IgD-negative memory B cell (primary cell): ENCODE measurements around the gene VPS11. TPM values are rescaled to one million over a fixed set of nuclear protein-coding genes. Genes with fewer than 3 reads are reported as not detected.
"Not testable (repeated sequence)": the region's sequence is repeated elsewhere in the genome, so short reads cannot be mapped to it uniquely, and the experiment has no call there.

Experiments used
- H3K27ac Mint-ChIP-seq, 3 donors: one replicate each; pipeline ENCODE4 v1.8.0; 2020 to 2022; ENCODE audit warnings: mild to moderate bottlenecking in 3 of 3, mixed read lengths in 3 of 3, moderate library complexity in 1 of 3
- H3K27me3 Mint-ChIP-seq: one replicate; pipeline ENCODE4 v1.8.0; 2021; ENCODE audit warnings: mixed read lengths
- H3K36me3 Mint-ChIP-seq: one replicate; pipeline ENCODE4 v1.8.0; 2020; ENCODE audit warnings: mild to moderate bottlenecking, mixed read lengths
- H3K4me1 Mint-ChIP-seq, 3 donors: one replicate each; pipeline ENCODE4 v1.8.0; 2020 to 2022; ENCODE audit warnings: mixed read lengths in 3 of 3, mild to moderate bottlenecking in 1 of 3
- H3K4me3 Mint-ChIP-seq, 4 donors: one replicate each; pipeline ENCODE4 v1.8.0; 2020 to 2022; ENCODE audit warnings: mild to moderate bottlenecking in 4 of 4, mixed read lengths in 4 of 4, moderate library complexity in 3 of 4
- H3K9me3 Mint-ChIP-seq, 3 donors: one replicate each; pipeline ENCODE4 v1.8.0; 2020 to 2021; ENCODE audit warnings: mixed read lengths in 3 of 3, mild to moderate bottlenecking in 1 of 3
- polyA plus RNA-seq: library from polyadenylated mRNA; unstranded; fragments of 300-500 nt; fragmentation: Illumina TruSeq; gene quantifications from one replicate; pipeline ENCODE4 v1.2.3, GENCODE V29; 2021

VPS11 gene
- polyA plus RNA-seq, 1 donor from 2014 or later, result 52.6 TPM

GRCh38 chr11:119049081-119049480 lies 18.5 kb upstream of the VPS11 start:
- Mint-ChIP-seq H3K4me1 (peaks cover 11 to 18% (median 17%) of the 10 kb centered on the region in 3 donors), H3K9me3 (no peaks in the 10 kb centered on the region), H3K27me3 (no peaks in the 10 kb centered on the region), H3K27ac (no peak overlapping the region), H3K4me3 (no peak overlapping the region), H3K36me3 (peaks cover 13% of the 10 kb centered on the region)

DNA sequence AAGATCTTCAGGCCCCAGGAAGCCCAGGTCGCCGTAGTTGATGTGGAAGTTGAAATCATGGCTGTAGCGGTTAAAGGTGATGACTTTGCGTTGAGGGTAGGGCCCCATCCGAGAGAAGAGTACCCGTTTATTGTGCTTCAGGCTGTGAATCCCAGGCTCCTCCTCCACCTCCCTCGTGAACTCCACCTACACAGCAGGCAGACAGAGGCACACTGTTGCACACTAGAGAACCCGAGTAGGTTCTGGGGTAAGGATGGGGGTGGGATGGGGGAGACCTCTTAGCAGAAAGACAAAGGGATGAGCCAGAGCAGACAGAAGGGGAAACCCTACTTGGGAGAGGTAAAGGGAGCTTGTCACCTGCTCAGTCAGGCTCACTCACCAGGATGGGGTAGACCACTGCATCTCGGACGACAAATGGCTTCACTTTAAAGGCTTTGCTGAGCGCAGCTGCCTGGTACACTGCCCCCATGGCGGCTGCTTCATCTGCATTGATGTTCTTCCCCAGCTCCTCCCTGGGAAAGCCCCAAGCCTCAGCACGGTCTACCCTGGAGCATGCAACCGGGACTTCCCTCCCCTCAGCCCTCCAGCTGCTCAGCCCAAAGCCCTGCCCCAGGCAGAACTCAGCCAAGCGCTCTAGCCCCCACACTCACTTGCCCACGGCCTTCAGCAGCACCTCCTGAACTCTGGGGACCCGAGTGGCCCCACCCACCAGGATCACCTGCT lies 16.0 kb upstream of the VPS11 start:
- Mint-ChIP-seq H3K4me3 (peak overlapping the region in 2 of 4 donors; percentile 52 to 65), H3K27me3 (no peaks in the 10 kb centered on the region), H3K4me1 (peaks cover 22 to 26% (median 24%) of the 10 kb centered on the region in 3 donors), H3K9me3 (no peaks in the 10 kb centered on the region), H3K36me3 (peaks cover 12% of the 10 kb centered on the region), H3K27ac (peak overlapping the region in 2 of 3 donors; percentile 67 to 85)

- Mint-ChIP-seq H3K9me3 (no peaks in the 10 kb centered on the region), H3K4me1 (peaks cover 24 to 26% (median 26%) of the 10 kb centered on the region in 3 donors), H3K27ac (peak overlapping the region; percentile 67 to 85 (median 82)), H3K27me3 (no peaks in the 10 kb centered on the region), H3K4me3 (peak overlapping the region in 2 of 4 donors; percentile 52 to 65), H3K36me3 (peaks cover 12% of the 10 kb centered on the region)
Measured at GRCh38 chr11:119052163-119052814, 15.3 kb upstream of the VPS11 start.

DNA sequence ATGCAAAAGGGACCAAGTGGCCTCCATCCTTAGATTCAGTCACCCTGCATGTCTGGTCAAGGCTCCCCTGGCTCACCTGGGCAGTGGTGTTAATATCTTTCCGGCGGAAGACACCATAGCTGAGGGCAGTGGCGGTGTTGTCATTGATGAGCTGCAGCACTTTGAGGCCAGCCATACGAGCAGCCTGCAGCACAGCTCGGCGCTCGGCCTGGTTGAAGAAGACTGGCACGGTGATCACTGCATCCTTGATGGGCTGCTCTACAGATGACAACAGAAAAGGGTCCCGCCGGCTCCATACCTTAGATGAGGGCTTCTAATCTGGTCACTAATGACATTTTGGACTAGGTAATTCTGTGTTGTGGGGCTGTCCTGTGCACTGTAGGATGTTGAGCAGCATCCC lies 13.2 kb upstream of the VPS11 start:
- H3K36me3 Mint-ChIP-seq, result peaks cover 9% of the 10 kb centered on the region
- H3K9me3 Mint-ChIP-seq, result no peaks in the 10 kb centered on the region
- H3K4me3 Mint-ChIP-seq, result peak overlapping the region in 2 of 4 donors; percentile 22 to 96
- H3K27ac Mint-ChIP-seq, result peak overlapping the region in 1 of 3 donors; percentile 29
- no peaks in the 10 kb centered on the region for H3K27me3 Mint-ChIP-seq
- peaks cover 29 to 36% (median 35%) of the 10 kb centered on the region in 3 donors for H3K4me1 Mint-ChIP-seq

DNA sequence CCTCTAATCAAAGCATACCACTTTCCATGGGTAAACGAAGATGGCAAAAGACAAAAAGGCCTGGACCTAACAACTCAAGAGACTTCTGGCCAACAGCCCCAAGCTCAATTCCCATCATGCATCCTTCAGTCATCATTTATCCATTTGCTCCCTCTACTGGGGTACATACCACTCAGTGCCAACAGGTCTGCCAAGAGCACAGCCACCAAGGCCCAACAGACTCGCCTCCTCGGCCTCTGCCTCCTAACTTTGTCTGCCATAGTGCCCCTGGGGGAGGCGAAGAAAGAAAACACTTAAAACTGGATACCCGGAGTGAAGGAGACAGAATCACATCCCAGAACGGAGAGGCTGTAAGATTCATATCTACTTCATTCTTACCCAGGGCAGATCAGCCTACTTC lies 11.7 kb upstream of the VPS11 start:
- Mint-ChIP-seq H3K27me3 (no peaks in the 10 kb centered on the region), H3K9me3 (no peaks in the 10 kb centered on the region), H3K4me1 (peaks cover 29 to 36% (median 34%) of the 10 kb centered on the region in 3 donors), H3K27ac (peak overlapping the region; percentile 88 to 97 (median 93)), H3K36me3 (peaks cover 6% of the 10 kb centered on the region), H3K4me3 (peak overlapping the region; percentile 95 to 99 (median 98))

- Mint-ChIP-seq H3K27ac (peak overlapping the region; percentile 93 to 97 (median 96)), H3K36me3 (peaks cover 6% of the 10 kb centered on the region), H3K4me1 (peaks cover 29 to 32% (median 29%) of the 10 kb centered on the region in 3 donors), H3K27me3 (no peaks in the 10 kb centered on the region), H3K4me3 (peak overlapping the region; percentile 95 to 99 (median 98)), H3K9me3 (no peaks in the 10 kb centered on the region)
Measured at GRCh38 chr11:119056421-119056999, 11.1 kb upstream of the VPS11 start.

DNA sequence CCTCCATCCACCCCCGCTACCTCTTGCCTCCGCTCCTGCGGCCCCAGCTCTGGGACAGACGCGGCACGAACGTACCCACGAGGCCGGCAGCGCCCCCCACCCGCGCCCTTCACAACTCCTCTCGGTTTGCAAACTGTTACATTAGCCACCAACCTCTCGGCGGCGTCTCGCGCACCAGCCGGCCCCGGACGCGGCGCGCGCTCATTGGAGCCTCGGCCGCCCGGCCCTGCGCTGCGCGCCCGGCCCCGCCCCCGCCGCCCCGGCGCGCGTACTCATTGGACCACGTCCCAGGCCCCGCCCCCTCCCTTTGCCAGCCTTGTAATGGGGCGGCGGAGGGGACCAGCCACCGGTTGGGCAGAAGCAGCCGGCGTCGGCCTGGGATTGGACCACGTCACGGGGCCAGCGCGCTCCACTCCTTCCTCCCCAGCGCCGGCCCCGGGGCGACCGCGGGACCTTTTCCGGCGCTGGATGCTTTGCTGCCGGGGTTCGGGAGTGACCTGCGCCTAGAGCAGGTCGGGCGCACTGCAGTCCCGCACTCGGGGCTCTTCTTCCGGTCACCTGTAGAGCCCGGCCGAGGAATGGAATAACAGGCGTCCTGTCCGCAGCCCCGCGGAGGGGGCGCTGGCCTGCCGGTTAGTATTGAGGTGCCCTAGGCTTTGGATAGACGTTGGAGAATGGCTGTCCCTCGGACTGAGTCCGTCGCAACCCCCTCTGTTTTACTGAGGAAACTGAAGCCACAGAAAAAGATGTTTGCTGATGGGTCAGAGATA lies 10.4 kb upstream of the VPS11 start, which contains the start of gene HYOU1:
HYOU1 (minus strand) TSS at position 206 of the 770 bp plus-strand sequence. CDS start 1,045 bp downstream, outside the sequence.
- peak within 1 kb of the TSS; percentile 95 to 99 (median 98) for H3K4me3 Mint-ChIP-seq
- peaks cover 6% of the 10 kb centered on the region for H3K36me3 Mint-ChIP-seq
- H3K27ac Mint-ChIP-seq, result peak within 1 kb of the TSS; percentile 93 to 97 (median 96)
- H3K9me3 Mint-ChIP-seq, result no peaks in the 10 kb centered on the region
- H3K27me3 Mint-ChIP-seq, result no peaks in the 10 kb centered on the region
- H3K4me1 Mint-ChIP-seq, result peaks cover 22 to 29% (median 27%) of the 10 kb centered on the region in 3 donors

DNA sequence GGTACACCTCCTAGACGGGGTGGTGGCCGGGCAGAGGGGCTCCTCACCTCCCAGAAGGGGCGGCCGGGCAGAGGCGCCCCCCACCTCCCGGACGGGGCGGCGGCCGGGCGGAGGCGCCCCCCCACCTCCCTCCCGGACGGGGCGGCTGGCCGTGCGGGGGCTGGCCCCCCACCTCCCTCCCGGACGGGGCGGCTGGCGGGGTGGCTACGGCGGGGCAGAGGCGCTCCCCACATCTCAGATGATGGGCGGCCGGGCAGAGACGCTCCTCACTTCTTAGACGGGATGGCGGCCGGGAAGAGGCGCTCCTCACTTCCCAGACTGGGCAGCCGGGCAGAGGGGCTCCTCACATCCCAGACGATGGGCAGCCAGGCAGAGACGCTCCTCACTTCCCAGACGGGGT lies 8.5 kb upstream of the VPS11 start:
- H3K9me3 Mint-ChIP-seq, H3K27ac Mint-ChIP-seq, H3K36me3 Mint-ChIP-seq, H3K27me3 Mint-ChIP-seq: not testable (repeated sequence)
- peak overlapping the region in 2 of 4 donors; percentile 51 to 96 for H3K4me3 Mint-ChIP-seq
- H3K4me1 Mint-ChIP-seq, result peaks cover 18% of the 10 kb centered on the region in 3 donors

- Mint-ChIP-seq H3K4me3 (peak overlapping the region in 1 of 4 donors; percentile 73), H3K27ac (peak overlapping the region in 1 of 3 donors; percentile 35), H3K9me3 (no peaks in the 10 kb centered on the region), H3K4me1 (peaks cover 19 to 20% (median 19%) of the 10 kb centered on the region in 3 donors), H3K36me3 (peaks cover 4% of the 10 kb centered on the region), H3K27me3 (no peaks in the 10 kb centered on the region)
Measured at GRCh38 chr11:119061256-119061655, 6.4 kb upstream of the VPS11 start.

DNA sequence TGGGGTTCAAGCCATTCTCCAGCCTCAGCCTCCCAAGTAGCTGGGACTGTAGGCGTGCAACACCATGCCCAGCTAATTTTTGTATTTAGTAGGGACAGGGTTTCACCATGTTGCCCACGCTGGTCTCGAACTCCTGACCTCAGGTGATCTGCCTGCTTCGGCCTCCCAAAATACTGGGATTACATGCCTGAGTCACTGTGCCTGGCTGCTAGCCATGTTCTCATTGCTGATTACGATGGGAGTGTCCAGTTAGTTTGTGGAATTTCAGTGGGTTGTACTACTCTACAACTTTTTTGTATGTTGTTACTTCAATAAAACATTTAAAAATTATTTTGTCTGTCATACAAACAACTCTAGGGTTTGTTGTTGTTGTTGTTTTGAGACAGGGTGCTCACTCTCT lies 4.8 kb upstream of the VPS11 start:
- Mint-ChIP-seq H3K27ac (peak overlapping the region in 1 of 3 donors; percentile 35), H3K9me3 (no peaks in the 10 kb centered on the region), H3K27me3 (no peaks in the 10 kb centered on the region), H3K36me3 (peaks cover 2% of the 10 kb centered on the region), H3K4me3 (peak overlapping the region in 1 of 4 donors; percentile 73), H3K4me1 (peaks cover 18 to 25% (median 19%) of the 10 kb centered on the region in 3 donors)

DNA sequence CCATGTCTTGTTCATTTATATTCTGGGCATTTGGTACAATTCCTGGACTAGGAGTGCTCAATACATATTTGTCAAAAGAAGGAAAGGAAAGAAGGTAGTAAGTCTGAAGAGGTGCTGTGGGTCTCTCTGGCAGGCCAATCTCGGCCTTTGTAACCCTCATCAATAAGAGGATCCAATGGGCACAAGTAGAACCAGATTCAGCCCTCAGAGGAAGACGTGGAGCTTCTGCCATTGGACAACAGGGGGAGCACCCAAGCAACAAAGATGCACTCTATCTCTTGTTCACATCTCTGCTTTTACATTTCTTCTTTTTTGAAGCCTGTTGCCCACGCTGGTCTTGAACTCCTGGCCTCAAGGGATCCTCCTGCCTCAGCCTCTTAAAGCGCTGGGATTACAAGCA lies 2.2 kb upstream of the VPS11 start:
- peaks cover 19 to 28% (median 23%) of the 10 kb centered on the region in 3 donors for H3K4me1 Mint-ChIP-seq
- H3K9me3 Mint-ChIP-seq, result no peaks in the 10 kb centered on the region
- peak overlapping the region in 2 of 4 donors; percentile 5 to 90 for H3K4me3 Mint-ChIP-seq
- no peaks in the 10 kb centered on the region for H3K27me3 Mint-ChIP-seq
- H3K36me3 Mint-ChIP-seq, result peaks cover 2% of the 10 kb centered on the region
- peak overlapping the region in 1 of 3 donors; percentile 90 for H3K27ac Mint-ChIP-seq

GRCh38 chr11:119077839-119078238 lies 10.2 kb downstream of the VPS11 start:
- no peak overlapping the region for H3K27ac Mint-ChIP-seq
- no peak overlapping the region for H3K4me3 Mint-ChIP-seq
- H3K9me3 Mint-ChIP-seq, result no peaks in the 10 kb centered on the region

DNA sequence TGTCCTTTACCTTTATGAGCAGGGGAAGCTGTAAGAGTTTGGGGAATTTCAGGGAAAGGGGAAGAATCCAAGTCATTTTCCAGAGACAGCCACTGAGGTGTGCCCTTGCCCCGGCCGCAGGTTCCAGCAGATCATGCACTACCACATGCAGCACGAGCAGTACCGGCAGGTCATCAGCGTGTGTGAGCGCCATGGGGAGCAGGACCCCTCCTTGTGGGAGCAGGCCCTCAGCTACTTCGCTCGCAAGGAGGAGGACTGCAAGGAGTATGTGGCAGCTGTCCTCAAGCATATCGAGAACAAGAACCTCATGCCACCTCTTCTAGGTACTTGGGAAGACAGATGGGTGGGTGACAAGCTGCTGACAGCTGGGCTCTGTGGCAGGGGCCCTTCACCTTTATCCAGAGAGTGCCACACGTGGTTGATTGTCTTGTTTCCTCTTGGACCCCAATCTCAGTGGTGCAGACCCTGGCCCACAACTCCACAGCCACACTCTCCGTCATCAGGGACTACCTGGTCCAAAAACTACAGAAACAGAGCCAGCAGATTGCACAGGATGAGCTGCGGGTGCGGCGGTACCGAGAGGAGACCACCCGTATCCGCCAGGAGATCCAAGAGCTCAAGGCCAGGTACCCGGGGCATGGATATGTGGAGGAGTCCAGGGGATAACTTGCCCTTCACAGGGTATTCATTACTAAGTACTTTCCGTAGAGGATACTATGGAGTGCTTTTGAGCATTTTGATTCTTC lies 11.2 kb downstream of the VPS11 start:
- no peak overlapping the region for H3K27ac Mint-ChIP-seq

More at GRCh38 chr11:119077839-119078238, 10.2 kb downstream of the VPS11 start:
- H3K36me3 Mint-ChIP-seq, result peaks cover 4% of the 10 kb centered on the region
- peaks cover 0 to 2% (median 1%) of the 10 kb centered on the region in 3 donors for H3K4me1 Mint-ChIP-seq
- H3K27me3 Mint-ChIP-seq, result no peaks in the 10 kb centered on the region

More for the DNA sequence above, 11.2 kb downstream of the VPS11 start:
- H3K27me3 Mint-ChIP-seq, result no peaks in the 10 kb centered on the region
- H3K4me3 Mint-ChIP-seq, result peak overlapping the region in 2 of 4 donors; percentile 8 to 20
- H3K4me1 Mint-ChIP-seq, result peaks cover 0 to 1% (median 1%) of the 10 kb centered on the region in 3 donors
- H3K9me3 Mint-ChIP-seq, result no peaks in the 10 kb centered on the region
- peaks cover 2% of the 10 kb centered on the region for H3K36me3 Mint-ChIP-seq
